Measurements from ENCODE around the gene APCDD1. TPM values are rescaled to one million over a fixed set of nuclear protein-coding genes. Genes with fewer than 3 reads are reported as not detected.

Gene APCDD1
- total and polyA plus RNA-seq, 2 of the 13 experiments (the other 11 are each of a cell fraction or from before 2014, with no cell fraction given) = 2.1 to 8.6 TPM

- TF ChIP-seq ZFX (CRISPR knock-in tag; IDR thresholded peaks at IDR 0.05; ENCODE audit: low read depth) = peak; percentile 78
- no peak for TF ChIP-seq ARID2 (CRISPR knock-in tag; IDR thresholded peaks at IDR 0.05; ENCODE audit: borderline replicate concordance)
- TF ChIP-seq, protein P1, sequence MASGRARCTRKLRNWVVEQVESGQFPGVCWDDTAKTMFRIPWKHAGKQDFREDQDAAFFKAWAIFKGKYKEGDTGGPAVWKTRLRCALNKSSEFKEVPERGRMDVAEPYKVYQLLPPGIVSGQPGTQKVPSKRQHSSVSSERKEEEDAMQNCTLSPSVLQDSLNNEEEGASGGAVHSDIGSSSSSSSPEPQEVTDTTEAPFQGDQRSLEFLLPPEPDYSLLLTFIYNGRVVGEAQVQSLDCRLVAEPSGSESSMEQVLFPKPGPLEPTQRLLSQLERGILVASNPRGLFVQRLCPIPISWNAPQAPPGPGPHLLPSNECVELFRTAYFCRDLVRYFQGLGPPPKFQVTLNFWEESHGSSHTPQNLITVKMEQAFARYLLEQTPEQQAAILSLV (CRISPR knock-in tag; IDR thresholded peaks at IDR 0.05; ENCODE audit: borderline replicate concordance) = peak; percentile 59; the same call in 1 of the 2 replicates
- 0 out of 2 replicates have a peak, but pooled peaks have one; percentile 10 for TF ChIP-seq RAD21 (CRISPR knock-in tag; IDR thresholded peaks at IDR 0.05)
- TF ChIP-seq ZC3H13 (CRISPR knock-in tag; IDR thresholded peaks at IDR 0.05) = peak; percentile 47; the same call in 1 of the 2 replicates
- no peak for TF ChIP-seq ARHGAP35 (CRISPR knock-in tag; IDR thresholded peaks at IDR 0.05; ENCODE audit: borderline replicate concordance)
- TF ChIP-seq, protein P2, sequence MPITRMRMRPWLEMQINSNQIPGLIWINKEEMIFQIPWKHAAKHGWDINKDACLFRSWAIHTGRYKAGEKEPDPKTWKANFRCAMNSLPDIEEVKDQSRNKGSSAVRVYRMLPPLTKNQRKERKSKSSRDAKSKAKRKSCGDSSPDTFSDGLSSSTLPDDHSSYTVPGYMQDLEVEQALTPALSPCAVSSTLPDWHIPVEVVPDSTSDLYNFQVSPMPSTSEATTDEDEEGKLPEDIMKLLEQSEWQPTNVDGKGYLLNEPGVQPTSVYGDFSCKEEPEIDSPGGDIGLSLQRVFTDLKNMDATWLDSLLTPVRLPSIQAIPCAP (CRISPR knock-in tag; IDR thresholded peaks at IDR 0.05; ENCODE audit: low read depth) = no peak
- TF ChIP-seq MAZ (IDR thresholded peaks at IDR 0.05; ENCODE audit: borderline replicate concordance, low read depth, low read length) = peak; percentile 78
- no peak for TF ChIP-seq MAZ (CRISPR knock-in tag; IDR thresholded peaks at IDR 0.05; ENCODE audit: low read depth)
- TF ChIP-seq BCL6 (CRISPR knock-in tag; IDR thresholded peaks at IDR 0.05) = peak; percentile 40; the same call in 1 of the 2 replicates
- TF ChIP-seq, protein P3, sequence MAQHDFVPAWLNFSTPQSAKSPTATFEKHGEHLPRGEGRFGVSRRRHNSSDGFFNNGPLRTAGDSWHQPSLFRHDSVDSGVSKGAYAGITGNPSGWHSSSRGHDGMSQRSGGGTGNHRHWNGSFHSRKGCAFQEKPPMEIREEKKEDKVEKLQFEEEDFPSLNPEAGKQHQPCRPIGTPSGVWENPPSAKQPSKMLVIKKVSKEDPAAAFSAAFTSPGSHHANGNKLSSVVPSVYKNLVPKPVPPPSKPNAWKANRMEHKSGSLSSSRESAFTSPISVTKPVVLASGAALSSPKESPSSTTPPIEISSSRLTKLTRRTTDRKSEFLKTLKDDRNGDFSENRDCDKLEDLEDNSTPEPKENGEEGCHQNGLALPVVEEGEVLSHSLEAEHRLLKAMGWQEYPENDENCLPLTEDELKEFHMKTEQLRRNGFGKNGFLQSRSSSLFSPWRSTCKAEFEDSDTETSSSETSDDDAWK (CRISPR knock-in tag; IDR thresholded peaks at IDR 0.05) = no peak
- TF ChIP-seq ZFP90 (CRISPR knock-in tag; IDR thresholded peaks at IDR 0.05; ENCODE audit: borderline replicate concordance) = no peak
- no peak for TF ChIP-seq ZFP82 (CRISPR knock-in tag; IDR thresholded peaks at IDR 0.05; ENCODE audit: borderline replicate concordance)
- no peak for TF ChIP-seq HDAC6 (IDR thresholded peaks at IDR 0.05; ENCODE audit: low read depth, low read length)
- TF ChIP-seq ZKSCAN5 (CRISPR knock-in tag; IDR thresholded peaks at IDR 0.05) = no peak
- no peak for TF ChIP-seq ZC3H4 (CRISPR knock-in tag; IDR thresholded peaks at IDR 0.05; ENCODE audit: borderline replicate concordance)
- TF ChIP-seq ZNF562 (CRISPR knock-in tag; IDR thresholded peaks at IDR 0.05; ENCODE audit: borderline replicate concordance) = no peak
- TF ChIP-seq ZNF589 (CRISPR knock-in tag; conservative IDR thresholded peaks at IDR 0.05) = peak; percentile 88
- peak; percentile 67; the same call in 1 of the 2 replicates for TF ChIP-seq ZNF331 (CRISPR knock-in tag; IDR thresholded peaks at IDR 0.05)
- no peak for TF ChIP-seq ZNF737 (CRISPR knock-in tag; IDR thresholded peaks at IDR 0.05; ENCODE audit: borderline replicate concordance)
- TF ChIP-seq TARDBP (CRISPR knock-in tag; IDR thresholded peaks at IDR 0.05) = peak; percentile 73; the same call in 1 of the 2 replicates
- TF ChIP-seq ZNF431 (CRISPR knock-in tag; IDR thresholded peaks at IDR 0.05; ENCODE audit: borderline replicate concordance, low read depth) = no peak
- TF ChIP-seq POGK (CRISPR knock-in tag; conservative IDR thresholded peaks at IDR 0.05) = peak; percentile 59; the same call in 1 of the 2 replicates
- peak; percentile 21; the same call in 1 of the 2 replicates for TF ChIP-seq NFKB2 (CRISPR knock-in tag; IDR thresholded peaks at IDR 0.05; ENCODE audit: borderline replicate concordance)
Measured at GRCh38 chr18:10525697-10526560, 71.5 kb downstream of the APCDD1 start, which contains the start of gene NAPG (continued).

Measured in HepG2 (cell line).